Neuron (in vitro differentiated cells): ENCODE measurements around the gene SNRNP200.
"Not testable (repeated sequence)": the region's sequence is repeated elsewhere in the genome, so short reads cannot be mapped to it uniquely, and the experiment has no call there.

Experiments
- H2AFZ ChIP-seq: one replicate; pipeline ENCODE4 v1.6.1; 2013; ENCODE audit warnings: low read depth, mild to moderate bottlenecking, inconsistent platforms, low read length, moderate library complexity
- H3K27me3 ChIP-seq: one replicate; pipeline ENCODE4 v1.6.1; 2013; ENCODE audit warnings: low read length; ENCODE audit not compliant: insufficient read depth
- H3K36me3 ChIP-seq: one replicate; pipeline ENCODE4 v1.6.1; 2013; ENCODE audit warnings: low read length; ENCODE audit not compliant: insufficient read depth
- H3K4me1 ChIP-seq: one replicate; pipeline ENCODE4 v1.6.1; 2013; ENCODE audit warnings: low read length; ENCODE audit not compliant: insufficient read depth
- H3K4me3 ChIP-seq: 2 replicates; pipeline ENCODE4 v1.5.1; 2013; ENCODE audit warnings: mild to moderate bottlenecking, low read length, moderate library complexity
- H3K9me3 ChIP-seq: one replicate; pipeline ENCODE4 v1.6.1; 2013; ENCODE audit warnings: low read length

SNRNP200 gene

GRCh38 chr2:96262306-96262705 is 43.0 kb downstream of the SNRNP200 start:
- no peak overlapping the region for H3K4me3 ChIP-seq
- peaks cover 30% of the 10 kb centered on the region for H3K36me3 ChIP-seq
- H3K4me1 ChIP-seq, result peaks cover 23% of the 10 kb centered on the region

GRCh38 chr2:96261328-96262003 is 43.9 kb downstream of the SNRNP200 start:
- H3K4me1 ChIP-seq, result peaks cover 17% of the 10 kb centered on the region
- H3K27me3 ChIP-seq, result no peaks in the 10 kb centered on the region
- no peak overlapping the region for H3K4me3 ChIP-seq
- peaks cover 29% of the 10 kb centered on the region for H3K36me3 ChIP-seq
- no peak overlapping the region for H2AFZ ChIP-seq
- no peaks in the 10 kb centered on the region for H3K9me3 ChIP-seq

More at GRCh38 chr2:96262306-96262705, 43.0 kb downstream of the SNRNP200 start:
- no peaks in the 10 kb centered on the region for H3K9me3 ChIP-seq
- H3K27me3 ChIP-seq, result no peaks in the 10 kb centered on the region
- H2AFZ ChIP-seq, result no peak overlapping the region

DNA sequence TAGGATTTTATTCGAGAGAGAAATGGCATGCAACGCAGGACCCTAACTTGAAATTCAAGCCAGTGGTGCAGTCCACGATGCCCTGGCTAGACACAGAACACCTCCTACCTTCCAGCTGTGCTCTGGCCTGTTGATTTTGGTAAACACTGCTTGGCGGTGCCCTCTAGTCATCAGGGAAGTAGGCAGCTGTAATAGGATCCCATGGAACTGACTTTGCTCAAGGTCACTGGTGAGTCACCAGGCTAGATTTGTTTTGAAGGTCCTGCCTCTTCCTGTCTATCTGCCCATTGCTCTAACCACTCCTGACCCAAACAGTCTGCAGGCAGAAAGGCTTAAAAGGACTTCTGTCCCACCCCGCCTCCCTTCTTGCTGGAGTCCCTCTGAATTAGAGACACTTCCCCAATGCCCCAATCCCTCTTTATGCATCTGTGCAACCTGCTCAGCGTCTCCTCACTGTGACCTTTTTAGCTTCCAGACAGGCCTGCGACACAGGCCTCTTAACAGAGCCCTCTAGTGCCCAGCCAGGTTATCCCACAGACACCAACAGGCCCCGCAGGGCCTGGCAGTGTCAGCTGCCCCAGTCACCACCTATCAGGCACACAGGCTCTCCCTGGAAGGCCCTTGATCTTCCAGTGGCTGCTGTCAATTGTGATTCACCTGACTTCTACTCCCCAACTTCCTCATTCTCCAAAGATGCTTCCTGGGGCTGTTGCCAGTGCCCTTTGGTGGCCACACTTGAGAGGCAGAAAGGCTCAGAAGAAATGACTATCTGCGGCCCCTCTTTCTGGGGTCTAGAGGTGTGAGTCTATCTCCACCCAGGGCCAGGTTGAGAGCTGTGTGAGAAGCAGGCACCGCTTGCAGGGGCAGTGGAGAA is 44.7 kb downstream of the SNRNP200 start:
- Histone ChIP-seq H3K4me3 (no peak overlapping the region), H3K9me3 (no peaks in the 10 kb centered on the region), H3K27me3 (no peaks in the 10 kb centered on the region), H3K36me3 (peaks cover 30% of the 10 kb centered on the region), H2AFZ (no peak overlapping the region), H3K4me1 (peaks cover 17% of the 10 kb centered on the region)

DNA sequence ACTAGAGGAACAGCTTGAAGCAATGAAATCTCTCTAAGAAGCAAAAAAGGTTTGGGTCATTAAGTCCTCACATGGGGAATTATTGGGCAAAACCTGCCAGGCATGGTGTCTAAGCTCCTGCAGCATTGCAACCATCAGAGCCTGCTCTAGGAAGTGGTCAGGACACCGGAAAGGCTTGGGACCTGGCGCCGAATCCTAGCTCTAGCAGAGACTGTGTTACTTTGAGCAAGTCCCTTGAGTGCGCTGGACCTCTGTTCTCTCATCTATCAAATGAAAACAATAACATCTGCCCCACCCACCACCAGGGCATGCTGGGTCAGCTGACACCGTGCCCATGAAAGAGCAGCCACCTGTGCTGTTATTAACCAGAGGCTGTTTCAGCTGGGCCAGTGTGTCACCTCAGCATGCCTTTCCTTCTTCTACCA is 45.8 kb downstream of the SNRNP200 start:
- Histone ChIP-seq H3K27me3 (no peaks in the 10 kb centered on the region), H3K9me3 (no peaks in the 10 kb centered on the region), H3K36me3 (peaks cover 41% of the 10 kb centered on the region)

GRCh38 chr2:96258166-96259022 is 47.0 kb downstream of the SNRNP200 start:
- H3K9me3 ChIP-seq, result no peaks in the 10 kb centered on the region
- H3K36me3 ChIP-seq, result peaks cover 46% of the 10 kb centered on the region
- no peak overlapping the region for H2AFZ ChIP-seq
- H3K27me3 ChIP-seq, result no peaks in the 10 kb centered on the region
- peaks cover 5% of the 10 kb centered on the region for H3K4me1 ChIP-seq
- H3K4me3 ChIP-seq, result no peak overlapping the region

More for the DNA sequence above, 45.8 kb downstream of the SNRNP200 start:
- Histone ChIP-seq H3K4me1 (peaks cover 12% of the 10 kb centered on the region), H2AFZ (no peak overlapping the region), H3K4me3 (no peak overlapping the region)

DNA sequence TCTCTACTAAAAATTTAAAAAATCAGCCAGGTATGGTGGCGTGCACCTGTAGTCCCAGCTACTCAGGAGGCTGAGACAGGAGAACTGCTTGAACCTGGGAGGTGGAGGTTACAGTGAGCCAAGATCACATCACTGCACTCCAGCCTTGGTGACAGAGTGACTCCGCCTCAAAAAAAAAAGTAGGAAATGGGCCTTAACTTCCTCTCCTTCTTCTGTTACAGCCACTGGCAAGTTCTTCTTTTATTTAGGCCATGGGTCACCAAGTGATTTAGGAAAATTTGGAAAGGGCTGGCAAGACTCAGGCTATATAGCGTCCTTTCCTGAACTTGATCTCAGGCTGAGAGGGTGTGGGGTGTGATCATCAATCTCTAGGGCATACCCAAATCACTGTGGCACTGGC is 47.6 kb downstream of the SNRNP200 start:
- H3K27me3 ChIP-seq, H2AFZ ChIP-seq, H3K4me1 ChIP-seq, H3K4me3 ChIP-seq, H3K9me3 ChIP-seq: not testable (repeated sequence)
- H3K36me3 ChIP-seq, result peaks cover 53% of the 10 kb centered on the region

- peaks cover 5% of the 10 kb centered on the region for H3K4me1 ChIP-seq
- peaks cover 54% of the 10 kb centered on the region for H3K36me3 ChIP-seq
Measured at GRCh38 chr2:96256611-96257113, 48.7 kb downstream of the SNRNP200 start.

GRCh38 chr2:96254571-96254970 is 50.8 kb downstream of the SNRNP200 start:
- Histone ChIP-seq H3K4me3 (no peak overlapping the region), H3K4me1 (peaks cover 2% of the 10 kb centered on the region), H3K9me3 (no peaks in the 10 kb centered on the region), H3K27me3 (no peaks in the 10 kb centered on the region), H2AFZ (no peak overlapping the region), H3K36me3 (peaks cover 52% of the 10 kb centered on the region)

More at GRCh38 chr2:96256611-96257113, 48.7 kb downstream of the SNRNP200 start:
- H2AFZ ChIP-seq, result no peak overlapping the region
- H3K9me3 ChIP-seq, result no peaks in the 10 kb centered on the region
- H3K27me3 ChIP-seq, result no peaks in the 10 kb centered on the region
- H3K4me3 ChIP-seq, result no peak overlapping the region

DNA sequence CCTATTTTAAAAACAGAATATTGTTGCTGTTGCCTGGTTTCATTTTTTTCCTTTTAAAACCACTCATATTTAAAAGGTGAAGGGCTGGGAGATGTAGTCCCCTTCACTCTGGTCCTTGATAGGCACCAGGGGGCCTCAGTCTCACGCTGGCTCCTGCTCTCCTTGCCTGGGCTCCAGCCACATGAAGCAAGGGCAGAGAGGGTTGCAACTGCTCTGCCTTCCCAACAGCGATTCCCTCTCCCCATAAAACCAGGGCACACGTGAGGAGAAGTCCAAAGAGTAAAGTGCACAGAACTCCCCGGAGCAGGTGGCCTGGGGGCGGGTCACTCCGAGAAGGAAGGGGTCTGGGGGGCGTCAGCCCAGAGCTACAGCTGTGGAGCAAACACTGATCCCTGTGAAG is 52.3 kb downstream of the SNRNP200 start:
- Histone ChIP-seq H3K9me3 (no peaks in the 10 kb centered on the region), H3K4me1 (peaks cover 2% of the 10 kb centered on the region), H2AFZ (no peak overlapping the region), H3K27me3 (no peaks in the 10 kb centered on the region), H3K36me3 (peaks cover 39% of the 10 kb centered on the region), H3K4me3 (no peak overlapping the region)

- Histone ChIP-seq H3K4me3 (no peak overlapping the region), H3K36me3 (peaks cover 35% of the 10 kb centered on the region), H2AFZ (no peak overlapping the region), H3K9me3 (no peaks in the 10 kb centered on the region), H3K4me1 (peaks cover 2% of the 10 kb centered on the region), H3K27me3 (no peaks in the 10 kb centered on the region)
Measured at GRCh38 chr2:96252526-96252925, 52.8 kb downstream of the SNRNP200 start.

GRCh38 chr2:96251721-96252292 is 53.5 kb downstream of the SNRNP200 start:
- Histone ChIP-seq H3K9me3 (no peaks in the 10 kb centered on the region), H3K27me3 (no peaks in the 10 kb centered on the region), H2AFZ (no peak overlapping the region), H3K4me3 (no peak overlapping the region), H3K36me3 (peaks cover 35% of the 10 kb centered on the region), H3K4me1 (peaks cover 2% of the 10 kb centered on the region)

DNA sequence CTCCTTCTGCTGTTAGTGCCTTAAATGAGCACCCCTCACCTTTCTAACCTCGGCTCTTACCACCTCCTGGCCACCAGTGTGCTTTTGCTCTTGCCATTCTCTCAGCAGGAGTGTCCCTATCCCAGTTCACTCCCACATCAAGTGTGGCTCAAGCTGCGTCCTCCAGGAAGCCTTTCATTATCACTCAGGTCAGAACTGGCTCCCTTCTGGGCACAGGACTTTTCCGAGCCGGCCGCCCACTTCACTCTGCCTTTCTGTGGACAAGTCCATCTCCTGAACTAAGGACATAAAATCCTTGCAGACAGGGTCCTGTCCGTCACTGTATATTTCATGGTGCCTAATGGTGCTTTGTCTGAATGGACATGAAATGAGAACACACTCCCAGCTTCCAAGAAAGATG is 55.2 kb downstream of the SNRNP200 start:
- no peak overlapping the region for H3K4me3 ChIP-seq
- no peaks in the 10 kb centered on the region for H3K27me3 ChIP-seq
- peaks cover 30% of the 10 kb centered on the region for H3K36me3 ChIP-seq
- H3K9me3 ChIP-seq, result no peaks in the 10 kb centered on the region
- H3K4me1 ChIP-seq, result peaks cover 2% of the 10 kb centered on the region
- H2AFZ ChIP-seq, result no peak overlapping the region
